ENCODE measurements around the gene CLEC3B.

The CLEC3B gene

DNA sequence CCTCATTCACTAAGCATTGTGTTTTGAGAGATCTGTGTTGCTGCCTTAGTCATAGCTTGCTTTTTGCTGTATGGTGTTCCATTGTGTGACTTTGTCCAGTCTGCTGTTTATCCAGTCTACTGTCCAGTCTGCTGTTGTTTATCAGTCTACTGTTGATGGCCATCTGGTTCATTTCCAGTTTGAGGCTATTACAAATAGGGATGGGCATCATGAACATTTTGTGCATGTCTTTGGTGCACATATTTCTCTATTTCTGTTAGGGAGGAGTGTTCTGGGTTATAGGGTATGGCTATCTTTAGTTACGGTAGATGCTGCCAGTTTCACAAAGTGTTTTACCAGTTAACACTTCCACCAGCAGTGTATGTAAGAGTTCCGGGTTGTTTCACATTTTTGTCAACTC, 22.2 kb upstream of the CLEC3B start:
- no peak for DNase-seq

GRCh38 chr3:45007091-45007490, 19.0 kb upstream of the CLEC3B start:
- DNase-seq: no peak

- DNase-seq: no peak
Observed at GRCh38 chr3:45008117-45008516, 18.0 kb upstream of the CLEC3B start.

DNA sequence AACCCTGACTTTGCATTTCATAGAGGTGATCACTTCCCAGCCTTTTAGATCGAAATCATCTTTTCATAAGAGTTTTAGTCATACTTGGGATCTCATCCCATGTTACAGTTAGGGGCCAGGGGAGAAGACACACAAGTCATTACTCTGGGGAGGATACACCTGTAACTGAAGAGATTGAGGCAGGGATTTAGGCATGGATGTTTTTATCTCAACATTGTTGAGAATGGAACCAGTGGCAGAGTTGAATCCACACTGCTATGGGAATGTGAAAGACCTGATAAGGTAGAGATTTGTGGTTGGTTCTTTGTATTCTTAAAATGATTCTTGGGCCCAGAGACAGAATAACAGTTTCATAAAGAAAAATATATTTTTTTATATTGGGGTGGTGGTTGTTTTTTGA, 16.2 kb upstream of the CLEC3B start:
- DNase-seq: no peak

GRCh38 chr3:45010811-45011333, 15.2 kb upstream of the CLEC3B start:
- no peak for DNase-seq

DNA sequence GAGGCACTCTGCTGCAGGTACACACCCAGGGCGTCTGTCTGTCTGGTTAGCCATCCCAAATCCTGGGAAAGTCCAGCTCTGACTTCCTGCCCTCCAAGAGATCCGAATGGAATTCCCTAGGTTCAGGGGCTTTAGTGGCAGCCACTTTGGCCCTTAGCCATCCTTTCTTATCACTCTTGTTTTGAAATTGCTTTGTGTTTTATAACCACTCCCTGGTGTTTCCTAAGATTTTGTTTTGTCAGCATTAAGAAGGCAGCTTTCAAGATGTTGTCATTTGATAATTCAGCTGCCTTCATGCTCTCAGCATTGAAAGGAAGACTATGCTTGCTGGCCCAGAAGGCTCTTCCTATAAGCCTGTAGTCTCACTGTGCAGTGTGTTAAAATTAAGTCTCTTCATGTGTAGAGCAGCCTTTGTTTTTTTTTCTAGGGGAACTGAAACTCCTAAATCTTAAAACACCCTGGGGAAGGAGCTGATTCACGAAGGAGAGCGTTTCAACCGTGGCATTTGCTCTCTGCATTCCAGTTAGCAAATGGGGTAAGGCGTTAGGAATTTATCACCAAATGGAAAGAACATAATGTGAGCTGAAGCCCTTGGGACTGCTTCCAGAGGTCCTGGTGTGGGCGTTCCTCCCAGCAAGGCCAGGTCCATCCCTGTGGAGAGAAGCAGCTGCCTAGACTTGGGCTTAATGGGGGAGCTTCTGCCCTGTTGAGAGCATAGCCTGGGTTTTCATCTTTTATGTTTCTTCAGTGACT, 14.2 kb upstream of the CLEC3B start:
- no peak for DNase-seq

GRCh38 chr3:45012577-45012976, 13.5 kb upstream of the CLEC3B start:
- DNase-seq: no peak

GRCh38 chr3:45016916-45017315, 9.2 kb upstream of the CLEC3B start:
- DNase-seq: no peak

GRCh38 chr3:45017821-45018220, 8.3 kb upstream of the CLEC3B start:
- DNase-seq: no peak

GRCh38 chr3:45020534-45020933, 5.6 kb upstream of the CLEC3B start:
- DNase-seq: no peak

DNA sequence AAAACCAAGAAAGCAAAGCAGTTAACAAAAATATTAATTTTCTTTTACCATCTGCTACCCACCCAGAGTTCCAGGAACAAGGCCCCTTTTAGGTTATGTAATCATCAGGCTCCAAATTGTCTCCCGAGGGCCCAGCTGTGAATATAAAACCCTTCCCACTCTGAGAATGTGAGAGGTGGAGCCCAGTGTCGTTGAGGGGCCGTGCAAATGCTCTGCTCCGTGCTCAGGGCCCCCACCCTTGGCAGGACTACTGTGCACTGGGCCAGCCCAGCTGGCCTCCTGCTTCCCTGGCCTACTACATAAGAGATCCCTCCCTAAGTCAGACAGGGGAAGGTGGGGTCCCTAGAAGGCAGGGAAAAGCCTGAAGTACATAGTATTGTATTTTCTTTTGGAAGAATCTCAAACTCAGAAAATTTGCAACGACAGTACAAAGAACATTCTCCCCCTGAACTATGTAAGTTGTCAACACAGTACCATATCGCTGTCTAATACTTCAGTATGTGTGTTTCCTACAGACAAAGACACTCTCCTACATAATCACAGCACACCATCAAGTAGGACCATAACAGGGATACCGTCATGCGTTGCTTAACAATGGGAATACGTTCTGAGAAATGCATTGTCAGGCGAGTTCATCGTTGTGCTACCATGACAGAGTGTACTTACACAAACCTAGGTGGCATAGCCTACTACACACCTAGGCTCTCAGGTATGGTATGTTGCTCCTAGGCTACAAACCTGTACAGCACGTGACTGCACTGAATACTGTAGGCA, 4.4 kb upstream of the CLEC3B start:
- no peak for DNase-seq

DNA sequence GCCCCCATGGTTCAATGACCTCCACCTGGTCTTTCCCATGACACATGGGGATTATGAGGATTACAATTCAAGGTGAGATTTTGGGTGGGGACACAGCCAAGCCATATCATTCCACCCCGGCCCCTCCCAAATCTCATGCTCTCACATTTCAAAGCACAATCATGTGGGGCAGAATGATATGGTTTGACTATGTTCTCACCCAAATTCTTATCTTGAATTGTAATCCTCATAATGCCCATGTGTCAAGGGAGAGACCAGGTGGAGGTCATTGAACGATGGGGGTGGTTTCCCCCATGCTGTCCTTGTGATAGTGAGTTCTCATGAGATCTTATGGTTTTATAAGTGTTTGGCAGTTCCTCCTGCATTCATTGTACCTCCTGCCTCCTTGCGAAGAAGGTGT, 2.4 kb upstream of the CLEC3B start:
- no peak for DNase-seq

DNA sequence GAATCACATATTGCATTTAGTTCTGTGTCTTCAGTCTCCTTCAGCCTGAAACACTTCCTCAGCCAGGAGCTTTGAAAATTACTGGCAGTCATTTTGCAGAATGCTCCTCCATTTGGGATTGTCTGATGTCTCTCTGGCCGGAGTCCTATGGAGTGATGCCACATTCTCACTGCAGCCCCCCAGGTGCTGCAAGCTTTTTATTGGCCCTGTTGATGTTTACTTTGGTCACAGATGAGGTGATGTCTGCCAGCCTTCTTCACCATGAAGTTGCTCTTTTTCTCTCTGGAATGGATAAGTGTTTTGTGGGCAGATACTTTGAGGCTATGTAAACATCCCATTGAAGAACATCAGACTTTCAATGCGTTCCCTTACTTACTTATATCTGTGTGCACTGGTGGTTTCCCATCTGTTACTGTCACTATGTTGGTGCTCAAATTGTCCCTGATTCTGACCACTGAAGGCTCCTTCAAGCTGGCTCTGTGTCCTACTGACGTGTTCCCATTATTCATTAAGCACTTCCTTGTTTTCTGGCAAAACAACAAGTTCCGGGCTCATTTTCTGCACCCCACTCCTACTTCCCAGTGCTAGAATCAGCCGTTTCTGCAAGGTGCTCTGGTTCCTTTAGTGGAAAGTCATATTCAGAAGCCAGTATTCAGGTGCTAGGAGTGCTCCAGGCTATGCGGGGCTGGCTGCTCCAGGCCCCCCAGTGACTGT, 1.4 kb upstream of the CLEC3B start:
- DNase-seq: no peak

DNA sequence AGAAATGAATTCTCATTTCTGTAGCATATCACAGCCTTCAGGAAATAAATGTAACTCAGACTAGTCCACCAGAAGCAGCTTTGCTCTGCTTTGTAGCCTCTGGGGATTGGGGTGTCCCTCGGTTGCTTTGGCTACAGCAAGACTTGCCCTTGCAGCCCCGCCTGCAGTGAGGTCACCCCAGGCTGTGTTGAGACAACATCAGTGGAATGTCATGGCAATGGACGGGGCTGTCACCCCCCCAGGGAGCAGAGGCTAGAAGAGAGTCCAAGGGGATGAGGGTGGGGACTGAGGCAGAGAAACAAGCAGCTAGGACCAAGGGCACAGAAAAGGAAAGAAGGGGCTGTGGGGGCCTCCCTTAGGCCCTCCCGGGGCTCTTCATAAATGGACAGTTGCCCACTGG, 854 bp downstream of the CLEC3B start:
- DNase-seq: no peak

DNA sequence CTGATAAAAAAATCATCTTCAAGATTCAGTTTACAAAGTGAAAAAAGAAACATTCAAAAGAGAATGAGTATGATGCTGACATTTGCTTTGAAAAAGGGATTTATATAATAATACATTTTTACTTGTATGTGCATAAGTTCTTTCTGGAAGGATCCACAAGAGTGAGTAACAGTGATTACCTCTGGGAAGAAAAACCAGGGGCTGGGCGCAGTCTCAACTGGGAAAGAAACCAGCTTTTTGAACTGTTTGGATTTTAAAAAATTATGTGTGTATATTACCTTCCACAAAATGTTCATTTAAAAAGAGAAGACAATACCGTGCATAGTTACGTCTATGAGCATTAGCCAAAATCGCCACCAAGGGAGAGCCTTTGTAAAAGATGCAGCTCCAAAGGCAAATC, 1.3 kb downstream of the CLEC3B start:
- DNase-seq: no peak

GRCh38 chr3:45029216-45029615, 3.1 kb downstream of the CLEC3B start:
- no peak for DNase-seq

GRCh38 chr3:45029661-45030060, 3.6 kb downstream of the CLEC3B start:
- DNase-seq: no peak

DNA sequence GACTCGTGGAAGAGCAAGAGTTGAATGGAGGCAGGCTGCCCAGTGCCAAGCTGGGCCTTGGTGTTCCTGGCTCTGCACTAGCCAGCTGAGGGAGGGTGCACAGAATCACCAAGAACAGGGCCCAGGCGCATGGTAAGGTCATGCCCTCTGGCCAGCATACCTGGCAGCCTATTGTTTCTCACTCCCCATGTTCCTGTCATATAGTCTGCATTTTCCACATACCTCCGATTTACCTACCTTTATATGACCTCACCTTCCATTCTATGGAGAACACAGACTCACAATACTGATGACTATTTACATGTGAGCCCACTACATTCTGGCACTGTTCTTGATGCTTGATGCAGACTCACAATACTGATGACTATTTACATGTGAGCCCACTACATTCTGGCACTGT, 5.4 kb downstream of the CLEC3B start:
- DNase-seq: no peak

DNA sequence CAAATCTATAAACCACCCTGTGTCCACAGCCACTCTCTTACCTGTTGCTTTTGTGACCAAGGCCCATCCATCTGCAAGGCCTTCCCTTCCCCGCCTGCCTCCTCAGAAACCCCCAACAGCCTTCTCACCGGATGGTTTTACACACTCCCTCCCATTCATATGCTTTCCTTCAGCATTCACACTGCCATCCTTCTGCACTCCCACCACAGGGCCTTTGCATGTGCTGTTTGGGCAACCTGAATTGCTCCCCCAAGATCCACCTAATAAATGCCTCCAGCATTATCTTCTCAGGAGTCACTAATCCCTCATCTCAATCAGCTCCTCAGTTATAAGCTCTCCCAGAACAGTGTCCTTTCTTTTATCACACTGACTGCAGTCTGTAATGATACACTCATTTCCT, 6.0 kb downstream of the CLEC3B start:
- DNase-seq: no peak

- DNase-seq: no peak
Observed at GRCh38 chr3:45033791-45034190, 7.7 kb downstream of the CLEC3B start.

- DNase-seq: no peak
Observed at GRCh38 chr3:45034612-45035252, 8.6 kb downstream of the CLEC3B start.

DNA sequence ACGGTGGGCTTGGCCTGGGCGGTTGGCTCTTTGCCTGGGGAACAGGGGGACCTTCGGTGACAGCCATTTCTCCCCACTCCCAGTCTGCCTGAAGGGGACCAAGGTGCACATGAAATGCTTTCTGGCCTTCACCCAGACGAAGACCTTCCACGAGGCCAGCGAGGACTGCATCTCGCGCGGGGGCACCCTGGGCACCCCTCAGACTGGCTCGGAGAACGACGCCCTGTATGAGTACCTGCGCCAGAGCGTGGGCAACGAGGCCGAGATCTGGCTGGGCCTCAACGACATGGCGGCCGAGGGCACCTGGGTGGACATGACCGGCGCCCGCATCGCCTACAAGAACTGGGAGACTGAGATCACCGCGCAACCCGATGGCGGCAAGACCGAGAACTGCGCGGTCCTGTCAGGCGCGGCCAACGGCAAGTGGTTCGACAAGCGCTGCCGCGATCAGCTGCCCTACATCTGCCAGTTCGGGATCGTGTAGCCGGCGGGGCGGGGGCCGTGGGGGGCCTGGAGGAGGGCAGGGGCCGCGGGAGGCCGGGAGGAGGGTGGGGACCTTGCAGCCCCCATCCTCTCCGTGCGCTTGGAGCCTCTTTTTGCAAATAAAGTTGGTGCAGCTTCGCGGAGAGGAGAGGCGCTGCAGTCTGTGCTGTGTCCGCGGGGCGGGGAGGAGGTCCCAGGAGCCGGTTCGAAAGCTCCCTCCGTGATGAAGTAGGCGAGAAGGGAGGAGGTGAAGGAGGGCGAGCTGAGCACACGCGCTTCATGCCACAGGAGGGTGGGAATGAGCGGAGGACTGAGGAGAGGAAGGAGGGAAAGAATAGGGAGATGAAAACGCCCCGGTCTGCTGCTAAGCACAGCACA, 9.6 kb downstream of the CLEC3B start:
- no peak for DNase-seq

Measured in 8988T (cell line).